HepG2 (cell line): ENCODE measurements around the gene SMIM22. TPM values are rescaled to one million over a fixed set of nuclear protein-coding genes. Genes with fewer than 3 reads are reported as not detected.

ENCODE experiments used
- ATAC-seq: fragments of 200-7000 bp; cut with Tn5 transposase; 3 replicates; pipeline ENCODE4 v1.9.1; 2020; ENCODE audit warnings: mild to moderate bottlenecking, moderate library complexity
- BruUV-seq: library from RNA; stranded (reverse); fragments of 400-500 nt; replicated peaks from 2 replicates; lab custom pipeline; 2021; lab: Mats Ljungman, UMichigan
- CTCF ChIA-PET: fragments of 300-600 bp; formaldehyde crosslinking; extraction: SDS; loops from one replicate; lab custom pipeline; 2021; ENCODE audit warnings: low total read pairs, inconsistent platforms, low intra/inter-chr PET ratio; lab: Yijun Ruan, JAX
- POLR2A ChIA-PET: fragments of 350-600 bp; sonication (Branson Sonifier 250); formaldehyde crosslinking; loops from one replicate; lab custom pipeline; 2020; ENCODE audit warnings: antibody characterized with exemption, inconsistent platforms; lab: Yijun Ruan, JAX
- DNase-seq: peaks from one replicate; pipeline ENCODE4 v3.0.0-alpha.2; 2015; ENCODE audit warnings: low spot score
- FAIRE-seq: peaks from 3 replicates; lab custom pipeline; 2011; peaks lifted over from hg19 to GRCh38; lab: Jason Lieb, UNC
- H2AFZ ChIP-seq: one replicate; pipeline ENCODE4 v1.6.1; 2011; ENCODE audit warnings: low read length, inconsistent platforms
- H3K27ac ChIP-seq: fragments of 300-600 bp; 3 replicates; pipeline ENCODE4 v1.8.0; 2011; ENCODE audit warnings: mixed run types, mild to moderate bottlenecking, mixed read lengths, low read length, inconsistent platforms; ENCODE audit not compliant: insufficient read depth; ENCODE audit errors: extremely low read length
- H3K27me3 ChIP-seq, 2 experiments: fragments of 200-600 bp in 1 of 2; 2 replicates in 1 of 2; 3 replicates in 1 of 2; pipeline versions ENCODE4 v1.6.0 to v1.8.0; 2011; ENCODE audit warnings: low read length in 2 of 2, mild to moderate bottlenecking in 2 of 2, moderate library complexity in 2 of 2, inconsistent platforms in 1 of 2; ENCODE audit not compliant: insufficient read depth in 2 of 2, control insufficient read depth in 1 of 2
- H3K36me3 ChIP-seq, 2 experiments: fragments of 200-600 bp in 1 of 2; replicated peaks in 1 of 2; 2 replicates in 1 of 2; 3 replicates in 1 of 2; pipeline versions ENCODE4 v1.5.1 to v1.8.0; 2011; ENCODE audit warnings: low read length in 2 of 2, inconsistent platforms in 1 of 2; ENCODE audit not compliant: insufficient read depth in 2 of 2, control insufficient read depth in 1 of 2
- H3K4me1 ChIP-seq: 2 replicates; pipeline ENCODE4 v1.5.1; 2012; ENCODE audit warnings: low read length, inconsistent platforms; ENCODE audit not compliant: insufficient read depth
- H3K4me2 ChIP-seq: 2 replicates; pipeline ENCODE4 v1.6.0; 2011; ENCODE audit warnings: low read depth, low read length, inconsistent platforms
- H3K4me3 ChIP-seq, 3 experiments: fragments of 200-600 bp in 1 of 3; sonication (generic), shearing (Covaris generic) in 1 of 3; replicated peaks in 1 of 3; 2 replicates each; pipeline ENCODE4 v1.5.1; 2011 to 2016; ENCODE audit warnings: low read length in 3 of 3, inconsistent platforms in 2 of 3, low read depth in 2 of 3, mild to moderate bottlenecking in 2 of 3, control low read depth in 1 of 3, mixed read lengths in 1 of 3; ENCODE audit not compliant: insufficient read depth in 1 of 3
- H3K79me2 ChIP-seq: one replicate; pipeline ENCODE4 v1.6.1; 2011; ENCODE audit warnings: low read length, inconsistent platforms; ENCODE audit not compliant: insufficient read depth
- H3K9ac ChIP-seq: 2 replicates; pipeline ENCODE4 v1.6.0; 2011; ENCODE audit warnings: mild to moderate bottlenecking, low read depth, low read length, inconsistent platforms; ENCODE audit not compliant: insufficient read depth
- H3K9me3 ChIP-seq: 2 replicates; pipeline ENCODE4 v1.5.1; 2012; ENCODE audit warnings: mild to moderate bottlenecking, low read length
- H4K20me1 ChIP-seq: 2 replicates; pipeline ENCODE4 v1.6.0; 2011; ENCODE audit warnings: inconsistent platforms, mild to moderate bottlenecking, low read length, moderate library complexity; ENCODE audit not compliant: insufficient read depth
- CEBPB ChIP-seq: IDR thresholded peaks from 2 replicates; pipeline ENCODE4 v1.6.1; 2011; ENCODE audit warnings: low read depth, low read length, improper control_type of control experiment, borderline replicate concordance
- CENPT ChIP-seq: sonication (generic); formaldehyde crosslinking; IDR thresholded peaks from 2 replicates; pipeline ENCODE4 v1.8.0; 2022; ENCODE audit warnings: low read depth, mild to moderate bottlenecking, moderate library complexity, missing genetic modification reagents
- FOXJ3 ChIP-seq: sonication (generic); formaldehyde crosslinking; IDR thresholded peaks from 2 replicates; pipeline ENCODE4 v1.4.0; 2020; ENCODE audit warnings: missing genetic modification reagents, mild to moderate bottlenecking, borderline replicate concordance
- FOXP1 ChIP-seq, 2 experiments: fragments of 450-650 bp in 1 of 2; IDR thresholded peaks; 2 replicates each; pipeline ENCODE4 v1.6.1; 2017 to 2018; ENCODE audit warnings: antibody characterized with exemption in 1 of 2
- HDAC6 ChIP-seq: fragments of 200-600 bp; sonication (generic); IDR thresholded peaks from 2 replicates; pipeline ENCODE4 v1.7.0; 2017; ENCODE audit warnings: mild to moderate bottlenecking, antibody characterized with exemption, low read length, low read depth
- HMG20A ChIP-seq: IDR thresholded peaks from 2 replicates; pipeline ENCODE4 v1.6.1; 2016; ENCODE audit warnings: borderline replicate concordance
- JARID2 ChIP-seq: sonication (generic); formaldehyde crosslinking; IDR thresholded peaks from 2 replicates; pipeline ENCODE4 v1.8.1; 2023; ENCODE audit warnings: missing genetic modification reagents, inconsistent platforms; ENCODE audit not compliant: insufficient replicate concordance
- POLR2A ChIP-seq, 2 experiments: IDR thresholded peaks; 2 replicates each; pipeline ENCODE4 v1.6.1; 2011; ENCODE audit warnings: low read depth in 2 of 2, low read length in 2 of 2, mild to moderate bottlenecking in 1 of 2, moderate library complexity in 1 of 2; ENCODE audit not compliant: insufficient read depth in 1 of 2
- POLR2AphosphoS2 ChIP-seq: IDR thresholded peaks from 2 replicates; pipeline ENCODE4 v1.6.1; 2011; ENCODE audit warnings: low read depth, low read length, improper control_type of control experiment
- SNAPC2 ChIP-seq: sonication (generic); formaldehyde crosslinking; IDR thresholded peaks from 2 replicates; pipeline ENCODE4 v1.8.1; 2022; ENCODE audit warnings: mild to moderate bottlenecking, missing genetic modification reagents
- TBX2 ChIP-seq: sonication (generic); formaldehyde crosslinking; IDR thresholded peaks from 2 replicates; pipeline ENCODE4 v1.5.0; 2020; ENCODE audit warnings: missing genetic modification reagents, mild to moderate bottlenecking, borderline replicate concordance
- TEAD3 ChIP-seq: optimal IDR thresholded peaks from 2 replicates; pipeline ENCODE3; 2016; ENCODE audit warnings: borderline replicate concordance
- ZNF251 ChIP-seq: sonication (generic); formaldehyde crosslinking; IDR thresholded peaks from 2 replicates; pipeline ENCODE4 v1.9.0; 2021; ENCODE audit warnings: mild to moderate bottlenecking, missing genetic modification reagents
- ZNF484 ChIP-seq: sonication (generic); formaldehyde crosslinking; IDR thresholded peaks from 2 replicates; pipeline ENCODE4 v1.5.1; 2020; ENCODE audit warnings: mild to moderate bottlenecking, low read depth, missing genetic modification reagents, borderline replicate concordance
- ZNF670 ChIP-seq: sonication (generic); formaldehyde crosslinking; IDR thresholded peaks from 2 replicates; pipeline ENCODE4 v1.8.0; 2022; ENCODE audit warnings: mild to moderate bottlenecking, missing genetic modification reagents, borderline replicate concordance
- ZSCAN25 ChIP-seq: sonication (generic); formaldehyde crosslinking; IDR thresholded peaks from 2 replicates; pipeline ENCODE4 v1.8.0; 2022; ENCODE audit warnings: mild to moderate bottlenecking, missing genetic modification reagents
- WGBS: methylation state at CpG from one replicate; pipeline ENCODE4 v1.1.6; 2017; ENCODE audit warnings: low lambda C conversion rate; 5-methylcytosine and 5-hydroxymethylcytosine counted together
- in situ Hi-C: cut with HindIII; loops from 2 replicates; pipeline ENCODE4 v1.10.0; 2017; ENCODE audit warnings: low pct_unique_long_range_greater_than_20kb; ENCODE audit not compliant: extremely low pct_ligation_motif_present
- intact Hi-C: fragments of 100-400 bp; cut with micrococcal nuclease; formaldehyde crosslinking; loops from one replicate; pipeline ENCODE4 v1.10.0; 2022; ENCODE audit not compliant: unreplicated experiment
- polyA plus RNA-seq, 8 experiments: library from polyadenylated mRNA; depleted of rRNA in 3 of 8; stranded (reverse) in 7 of 8; unstranded in 1 of 8; fragments of >200 nt; fragmentation: Illumina TruSeq in 4 of 8; extraction: Trizol in 4 of 8; gene quantifications; 2 replicates each; pipeline versions ENCODE4 v1.2.1 to v1.2.3, GENCODE V29; 2011 to 2016; ENCODE audit warnings: low read depth in 4 of 8, missing spikeins in 1 of 8, mixed read lengths in 1 of 8; ENCODE audit not compliant: insufficient read depth in 1 of 8
- total RNA-seq, 5 experiments: library from RNA; depleted of rRNA; stranded (reverse); fragments of >200 nt; fragmentation: Illumina TruSeq; extraction: Trizol; gene quantifications; 2 replicates each; pipeline ENCODE4 v1.2.3, GENCODE V29; 2016; ENCODE audit warnings: low read depth in 1 of 5
- TF ChIP-seq, protein P1 (sequence below): sonication (generic); formaldehyde crosslinking; IDR thresholded peaks from 2 replicates; pipeline ENCODE4 v1.8.0; 2022; ENCODE audit warnings: low read depth, missing genetic modification reagents
- TF ChIP-seq, protein P2 (sequence below): sonication (generic); formaldehyde crosslinking; IDR thresholded peaks from 2 replicates; pipeline ENCODE4 v1.5.0; 2020; ENCODE audit warnings: missing genetic modification reagents
- TF ChIP-seq, protein P3 (sequence below): sonication (generic); formaldehyde crosslinking; IDR thresholded peaks from 2 replicates; pipeline ENCODE4 v1.4.0; 2020; ENCODE audit warnings: mild to moderate bottlenecking, missing genetic modification reagents, borderline replicate concordance

Gene SMIM22
- total and polyA plus RNA-seq, 2 of the 13 experiments (the other 11 are each of a cell fraction or from before 2014, with no cell fraction given): not detected

DNA sequence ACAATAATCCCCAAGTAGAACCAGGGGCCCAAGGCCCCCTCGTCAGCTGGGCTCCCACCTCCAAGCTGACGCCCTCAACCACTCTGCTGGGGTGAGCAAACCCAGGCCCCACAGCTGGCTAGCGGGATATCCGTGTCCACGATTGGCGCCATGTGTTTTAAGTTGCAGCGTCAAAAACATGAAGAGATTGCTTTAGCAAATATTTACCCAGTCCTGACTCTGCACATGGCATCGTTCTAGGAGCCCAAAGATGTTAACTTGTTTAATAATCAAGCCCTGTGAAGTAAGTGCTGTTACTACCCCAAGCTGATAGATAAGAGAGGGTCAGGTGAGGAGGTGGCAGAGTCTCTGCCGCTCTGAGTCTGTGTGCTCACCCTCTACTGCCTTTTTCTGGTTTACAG, 6.7 kb upstream of the SMIM22 start (continued):
- TF ChIP-seq FOXP1 (IDR thresholded peaks at IDR 0.05) (no peak), FOXP1 (CRISPR knock-in tag; IDR thresholded peaks at IDR 0.05) (peak; percentile 5; the same call in 1 of the 2 replicates), FOXJ3 (CRISPR knock-in tag) (0 out of 2 replicates have a peak, but pooled peaks have one; percentile 35), CEBPB (no peak), ZNF670 (CRISPR knock-in tag) (no peak), ZSCAN25 (CRISPR knock-in tag) (0 out of 2 replicates have a peak, but pooled peaks have one; percentile 9), ZNF484 (CRISPR knock-in tag) (no peak), HMG20A (CRISPR knock-in tag) (0 out of 2 replicates have a peak, but pooled peaks have one; percentile 35), TBX2 (CRISPR knock-in tag) (peak; percentile 37; the same call in 1 of the 2 replicates), HDAC6 (no peak), POLR2AphosphoS2 (no peak)
- TF ChIP-seq, protein P1, sequence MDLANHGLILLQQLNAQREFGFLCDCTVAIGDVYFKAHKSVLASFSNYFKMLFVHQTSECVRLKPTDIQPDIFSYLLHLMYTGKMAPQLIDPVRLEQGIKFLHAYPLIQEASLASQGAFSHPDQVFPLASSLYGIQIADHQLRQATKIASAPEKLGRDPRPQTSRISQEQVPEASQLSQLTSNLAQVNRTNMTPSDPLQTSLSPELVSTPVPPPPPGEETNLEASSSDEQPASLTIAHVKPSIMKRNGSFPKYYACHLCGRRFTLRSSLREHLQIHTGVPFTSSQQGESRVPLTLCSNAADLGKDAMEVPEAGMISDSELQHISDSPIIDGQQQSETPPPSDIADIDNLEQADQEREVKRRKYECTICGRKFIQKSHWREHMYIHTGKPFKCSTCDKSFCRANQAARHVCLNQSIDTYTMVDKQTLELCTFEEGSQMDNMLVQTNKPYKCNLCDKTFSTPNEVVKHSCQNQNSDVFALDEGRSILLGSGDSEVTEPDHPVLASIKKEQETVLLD (CRISPR knock-in tag): no peak

DNA sequence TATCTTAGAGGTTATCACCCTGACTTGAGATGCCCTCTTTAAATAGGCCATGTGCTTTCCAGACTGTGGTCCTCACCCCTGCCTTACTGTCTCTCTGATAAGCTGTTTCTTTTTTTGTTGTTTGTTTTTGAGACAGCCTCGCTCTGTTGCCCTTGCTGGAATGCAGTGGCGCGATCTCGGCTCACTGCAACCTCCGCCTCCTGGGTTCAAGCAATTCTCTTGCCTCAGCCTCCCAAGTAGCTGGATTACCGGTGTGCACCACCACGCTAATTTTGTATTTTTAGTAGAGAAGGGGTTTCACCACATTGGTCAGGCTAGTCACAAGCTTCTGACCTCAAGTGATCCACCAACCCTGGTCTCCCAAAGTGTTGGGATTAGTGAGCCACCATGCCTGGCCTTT, 6.3 kb upstream of the SMIM22 start:
- Histone ChIP-seq H3K4me2 (peak overlapping the region; percentile 88), H3K27ac (peak overlapping the region; percentile 22), H2AFZ (no peak overlapping the region), H3K9ac (peak overlapping the region; percentile 11), H3K4me1 (peaks cover 82% of the 10 kb centered on the region), H3K4me3 (peak overlapping the region in 2 of 3 experiments; percentile 9 to 67; a peak in 3 of 6 replicates), H3K9me3 (no peaks in the 10 kb centered on the region), H3K36me3 (no peaks in the 10 kb centered on the region), H3K79me2 (no peaks in the 10 kb centered on the region), H4K20me1 (no peaks in the 10 kb centered on the region), H3K27me3 (no peaks in the 10 kb centered on the region; a peak in 1 of 5 replicates)
- FAIRE-seq: no peak
- in situ Hi-C loops (no loop called here), intact Hi-C loops (no loop called here)
- ChIA-PET CTCF (interaction anchor here (0.9 kb wide), 1 partner anchor 136 kb away, joined by 3 read pairs; no protein-coding TSS in a partner anchor), POLR2A (interaction anchor here (0.8 to 3.0 kb wide), 5 partner anchors 12 to 156 kb away, joined by 3 to 17 read pairs (median 5); partner anchors contain the start of genes ANKS3, DNAAF8 and ROGDI)
- WGBS: under 1% methylated on average over 7 of the region's 7 CpGs
- peak; percentile 13 for ATAC-seq
- DNase-seq: no peak
- no TSS peak for BruUV-seq
- TF ChIP-seq FOXP1 (IDR thresholded peaks at IDR 0.05) (no peak), FOXP1 (CRISPR knock-in tag; IDR thresholded peaks at IDR 0.05) (peak; percentile 2; the same call in 1 of the 2 replicates), JARID2 (no peak), CENPT (CRISPR knock-in tag) (no peak), ZNF251 (CRISPR knock-in tag) (no peak), POLR2A (IDR thresholded peaks at IDR 0.05; ENCODE audit: insufficient read depth in 1 of 2, low read depth in 2 of 2, low read length in 2 of 2) (no peak), SNAPC2 (no peak), TEAD3 (CRISPR knock-in tag) (peak; percentile 33)
- TF ChIP-seq, protein P2, sequence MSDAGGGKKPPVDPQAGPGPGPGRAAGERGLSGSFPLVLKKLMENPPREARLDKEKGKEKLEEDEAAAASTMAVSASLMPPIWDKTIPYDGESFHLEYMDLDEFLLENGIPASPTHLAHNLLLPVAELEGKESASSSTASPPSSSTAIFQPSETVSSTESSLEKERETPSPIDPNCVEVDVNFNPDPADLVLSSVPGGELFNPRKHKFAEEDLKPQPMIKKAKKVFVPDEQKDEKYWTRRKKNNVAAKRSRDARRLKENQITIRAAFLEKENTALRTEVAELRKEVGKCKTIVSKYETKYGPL (CRISPR knock-in tag): no peak
- TF ChIP-seq, protein P3, sequence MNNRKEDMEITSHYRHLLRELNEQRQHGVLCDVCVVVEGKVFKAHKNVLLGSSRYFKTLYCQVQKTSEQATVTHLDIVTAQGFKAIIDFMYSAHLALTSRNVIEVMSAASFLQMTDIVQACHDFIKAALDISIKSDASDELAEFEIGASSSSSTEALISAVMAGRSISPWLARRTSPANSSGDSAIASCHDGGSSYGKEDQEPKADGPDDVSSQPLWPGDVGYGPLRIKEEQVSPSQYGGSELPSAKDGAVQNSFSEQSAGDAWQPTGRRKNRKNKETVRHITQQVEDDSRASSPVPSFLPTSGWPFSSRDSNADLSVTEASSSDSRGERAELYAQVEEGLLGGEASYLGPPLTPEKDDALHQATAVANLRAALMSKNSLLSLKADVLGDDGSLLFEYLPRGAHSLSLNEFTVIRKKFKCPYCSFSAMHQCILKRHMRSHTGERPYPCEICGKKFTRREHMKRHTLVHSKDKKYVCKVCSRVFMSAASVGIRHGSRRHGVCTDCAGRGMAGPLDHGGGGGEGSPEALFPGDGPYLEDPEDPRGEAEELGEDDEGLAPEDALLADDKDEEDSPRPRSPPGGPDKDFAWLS: no peak
